CD14-positive monocyte (primary cell): ENCODE results near the gene RAB3A. TPM values are rescaled to one million over a fixed set of nuclear protein-coding genes. Genes with fewer than 3 reads are reported as not detected.

ENCODE experiments used
- DNase-seq, 3 donors: peaks; one replicate each; pipeline ENCODE4 v3.0.0-alpha.2; 2011 to 2022
- H2AFZ ChIP-seq: 2 replicates; pipeline ENCODE4 v1.6.0; 2012; ENCODE audit warnings: mild to moderate bottlenecking, low read depth, low read length, inconsistent platforms; ENCODE audit not compliant: insufficient read depth, poor library complexity, severe bottlenecking
- H3K27ac ChIP-seq, 2 donors: 1 replicate in 1 of 2; 2 replicates in 1 of 2; pipeline ENCODE4 v1.5.1; 2012 to 2013; ENCODE audit warnings: low read length in 2 of 2, control low read depth in 1 of 2, inconsistent platforms in 1 of 2, low read depth in 1 of 2, mild to moderate bottlenecking in 1 of 2
- H3K27me3 ChIP-seq, 2 donors: one replicate each; pipeline versions ENCODE4 v1.6.0 to v1.6.1; 2011 to 2013; ENCODE audit warnings: low read length in 2 of 2; ENCODE audit not compliant: control insufficient read depth in 2 of 2, insufficient read depth in 2 of 2
- H3K36me3 ChIP-seq, 2 donors: replicated peaks in 1 of 2; 1 replicate in 1 of 2; 2 replicates in 1 of 2; pipeline versions ENCODE4 v1.5.1 to v1.6.1; 2012 to 2013; ENCODE audit warnings: low read length in 2 of 2, control low read depth in 1 of 2, inconsistent platforms in 1 of 2, mild to moderate bottlenecking in 1 of 2; ENCODE audit not compliant: insufficient read depth in 2 of 2, control insufficient read depth in 1 of 2
- H3K4me1 ChIP-seq, 2 donors: 1 replicate in 1 of 2; 2 replicates in 1 of 2; pipeline versions ENCODE4 v1.5.1 to v1.6.1; 2012 to 2013; ENCODE audit warnings: low read length in 2 of 2, control low read depth in 1 of 2, inconsistent platforms in 1 of 2, mild to moderate bottlenecking in 1 of 2, moderate library complexity in 1 of 2; ENCODE audit not compliant: insufficient read depth in 2 of 2, control insufficient read depth in 1 of 2
- H3K4me2 ChIP-seq: replicated peaks from 2 replicates; pipeline ENCODE3; 2012; ENCODE audit warnings: low read length, moderate library complexity, mild to moderate bottlenecking; ENCODE audit not compliant: poor library complexity, severe bottlenecking; ENCODE audit errors: extremely low read depth
- H3K4me3 ChIP-seq, 3 experiments: fragments of 200-600 bp in 1 of 3; sonication (generic) in 1 of 3; replicated peaks in 1 of 3; 1 replicate in 2 of 3; 2 replicates in 1 of 3; pipeline ENCODE4 v1.5.1; 2011 to 2013; ENCODE audit warnings: low read length in 3 of 3, mild to moderate bottlenecking in 3 of 3, control low read depth in 2 of 3, low read depth in 2 of 3, inconsistent platforms in 1 of 3, moderate library complexity in 1 of 3
- H3K79me2 ChIP-seq: 2 replicates; pipeline ENCODE4 v1.6.0; 2012; ENCODE audit warnings: mild to moderate bottlenecking, control low read depth, inconsistent platforms, low read length, moderate library complexity; ENCODE audit not compliant: insufficient read depth
- H3K9ac ChIP-seq: 2 replicates; pipeline ENCODE4 v1.6.0; 2017; ENCODE audit warnings: low read length, mild to moderate bottlenecking; ENCODE audit not compliant: insufficient read depth, poor library complexity, severe bottlenecking
- H3K9me3 ChIP-seq, 2 donors: replicated peaks in 1 of 2; 1 replicate in 1 of 2; 2 replicates in 1 of 2; pipeline versions ENCODE4 v1.5.1 to v1.6.1; 2012 to 2013; ENCODE audit warnings: low read length in 2 of 2, control low read depth in 1 of 2; ENCODE audit not compliant: control insufficient read depth in 1 of 2, insufficient read depth in 1 of 2
- H4K20me1 ChIP-seq: 2 replicates; pipeline ENCODE4 v1.6.0; 2012; ENCODE audit warnings: mild to moderate bottlenecking, low read length, control low read depth, moderate library complexity; ENCODE audit not compliant: insufficient read depth
- H3K27ac Mint-ChIP-seq, 7 donors: one replicate each; pipeline ENCODE4 v1.8.0; 2020; ENCODE audit warnings: mild to moderate bottlenecking in 7 of 7, mixed read lengths in 7 of 7, moderate library complexity in 6 of 7, inconsistent platforms in 2 of 7
- H3K27me3 Mint-ChIP-seq, 3 donors: one replicate each; pipeline ENCODE4 v1.8.0; 2021 to 2022; ENCODE audit warnings: low read depth in 3 of 3, mild to moderate bottlenecking in 3 of 3, mixed read lengths in 3 of 3, moderate library complexity in 3 of 3, inconsistent platforms in 1 of 3
- H3K36me3 Mint-ChIP-seq, 2 donors: one replicate each; pipeline ENCODE4 v1.8.0; 2020; ENCODE audit warnings: mixed read lengths in 2 of 2, inconsistent platforms in 1 of 2, mild to moderate bottlenecking in 1 of 2
- H3K4me1 Mint-ChIP-seq: one replicate; pipeline ENCODE4 v1.8.0; 2020; ENCODE audit warnings: mild to moderate bottlenecking, mixed read lengths
- H3K4me3 Mint-ChIP-seq, 2 donors: one replicate each; pipeline ENCODE4 v1.8.0; 2020; ENCODE audit warnings: mild to moderate bottlenecking in 2 of 2, mixed read lengths in 2 of 2, moderate library complexity in 1 of 2
- H3K9me3 Mint-ChIP-seq, 7 donors: one replicate each; pipeline ENCODE4 v1.8.0; 2020 to 2022; ENCODE audit warnings: mixed read lengths in 7 of 7, mild to moderate bottlenecking in 6 of 7, moderate library complexity in 6 of 7, inconsistent platforms in 2 of 7
- WGBS: methylation state at CpG from one replicate; pipeline ENCODE4 v1.1.5; 2013; ENCODE audit warnings: missing lambda C conversion rate; ENCODE audit not compliant: insufficient coverage; 5-methylcytosine and 5-hydroxymethylcytosine counted together
- intact Hi-C, 2 donors: fragments of 100-400 bp; cut with micrococcal nuclease; formaldehyde crosslinking; loops; one replicate each; pipeline versions ENCODE4 v1.15.0 to v1.15.1; 2023
- polyA plus RNA-seq, 3 donors: library from polyadenylated mRNA; depleted of rRNA in 1 of 3; unstranded in 2 of 3; stranded (reverse) in 1 of 3; fragments of 300-500 nt in 2 of 3; fragments of >200 nt in 1 of 3; fragmentation: Illumina TruSeq in 2 of 3; gene quantifications; 1 replicate in 2 of 3; 2 replicates in 1 of 3; pipeline ENCODE4 v1.2.3, GENCODE V29; 2012 to 2021
- TF ChIP-seq, protein P1 (sequence below): fragments of 200-600 bp; IDR thresholded peaks from one replicate; pipeline ENCODE4 v1.8.0; 2022; ENCODE audit warnings: antibody characterized with exemption, mild to moderate bottlenecking

The RAB3A gene
- polyA plus RNA-seq, 3 donors = 0.55 to 8.7 (median 0.56) TPM

- H3K27ac ChIP-seq = no peak overlapping the region
- H4K20me1 ChIP-seq = no peaks in the 10 kb centered on the region
- no peaks in the 10 kb centered on the region for H3K36me3 ChIP-seq
- peaks cover 6 to 17% (median 9%) of the 10 kb centered on the region in 7 donors for H3K9me3 Mint-ChIP-seq
- no peak overlapping the region for H3K9ac ChIP-seq
- intact Hi-C loops = no loop called here
- no peak overlapping the region for H3K27ac Mint-ChIP-seq
- H3K9me3 ChIP-seq = peaks cover 3 to 7% of the 10 kb centered on the region in 2 donors
- no peaks in the 10 kb centered on the region for H3K79me2 ChIP-seq
- peaks cover 0 to 11% of the 10 kb centered on the region in 2 donors for H3K4me1 ChIP-seq
- 89% methylated on average over 1 of the region's 4 CpGs for WGBS
- H3K4me1 Mint-ChIP-seq = peaks cover 10% of the 10 kb centered on the region
- no peak overlapping the region for H3K4me2 ChIP-seq
- H3K27me3 ChIP-seq = peaks cover 8 to 47% of the 10 kb centered on the region in 2 donors
- H3K27me3 Mint-ChIP-seq = peaks cover 39 to 65% (median 65%) of the 10 kb centered on the region in 3 donors
- TF ChIP-seq, protein P1, sequence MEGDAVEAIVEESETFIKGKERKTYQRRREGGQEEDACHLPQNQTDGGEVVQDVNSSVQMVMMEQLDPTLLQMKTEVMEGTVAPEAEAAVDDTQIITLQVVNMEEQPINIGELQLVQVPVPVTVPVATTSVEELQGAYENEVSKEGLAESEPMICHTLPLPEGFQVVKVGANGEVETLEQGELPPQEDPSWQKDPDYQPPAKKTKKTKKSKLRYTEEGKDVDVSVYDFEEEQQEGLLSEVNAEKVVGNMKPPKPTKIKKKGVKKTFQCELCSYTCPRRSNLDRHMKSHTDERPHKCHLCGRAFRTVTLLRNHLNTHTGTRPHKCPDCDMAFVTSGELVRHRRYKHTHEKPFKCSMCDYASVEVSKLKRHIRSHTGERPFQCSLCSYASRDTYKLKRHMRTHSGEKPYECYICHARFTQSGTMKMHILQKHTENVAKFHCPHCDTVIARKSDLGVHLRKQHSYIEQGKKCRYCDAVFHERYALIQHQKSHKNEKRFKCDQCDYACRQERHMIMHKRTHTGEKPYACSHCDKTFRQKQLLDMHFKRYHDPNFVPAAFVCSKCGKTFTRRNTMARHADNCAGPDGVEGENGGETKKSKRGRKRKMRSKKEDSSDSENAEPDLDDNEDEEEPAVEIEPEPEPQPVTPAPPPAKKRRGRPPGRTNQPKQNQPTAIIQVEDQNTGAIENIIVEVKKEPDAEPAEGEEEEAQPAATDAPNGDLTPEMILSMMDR = no peak
- peak overlapping the region in 1 of 2 donors; percentile 76 for H3K4me3 Mint-ChIP-seq
- no peak overlapping the region for H2AFZ ChIP-seq
- H3K4me3 ChIP-seq = no peak overlapping the region
- DNase-seq = no peak
- H3K36me3 Mint-ChIP-seq = peaks cover 0 to 3% of the 10 kb centered on the region in 2 donors
These were observed 27.9 kb upstream of the RAB3A start for GRCh38 chr19:18231775-18232174.

- Histone ChIP-seq H3K36me3 (no peaks in the 10 kb centered on the region), H3K27ac (no peak overlapping the region), H4K20me1 (no peaks in the 10 kb centered on the region), H3K4me2 (no peak overlapping the region), H3K4me3 (no peak overlapping the region), H3K9me3 (peaks cover 3 to 7% of the 10 kb centered on the region in 2 donors), H2AFZ (no peak overlapping the region), H3K9ac (no peak overlapping the region), H3K4me1 (peaks cover 0 to 11% of the 10 kb centered on the region in 2 donors), H3K27me3 (peaks cover 13 to 52% of the 10 kb centered on the region in 2 donors), H3K79me2 (no peaks in the 10 kb centered on the region)
- peaks cover 42 to 69% (median 68%) of the 10 kb centered on the region in 3 donors for H3K27me3 Mint-ChIP-seq
- peak overlapping the region in 1 of 2 donors; percentile 51 for H3K4me3 Mint-ChIP-seq
- 40% methylated on average over 17 of the region's 18 CpGs for WGBS
- TF ChIP-seq, protein P1 = no peak
- intact Hi-C loops = no loop called here
- H3K4me1 Mint-ChIP-seq = peaks cover 10% of the 10 kb centered on the region
- H3K27ac Mint-ChIP-seq = peak overlapping the region in 2 of 7 donors; percentile 38 to 68
- H3K9me3 Mint-ChIP-seq = peaks cover 6 to 17% (median 11%) of the 10 kb centered on the region in 7 donors
- H3K36me3 Mint-ChIP-seq = peaks cover 0 to 3% of the 10 kb centered on the region in 2 donors
- DNase-seq = peak in 2 of 3 donors; percentile 33 to 67
These were observed 27.3 kb upstream of the RAB3A start for GRCh38 chr19:18230941-18231734.
